HG03196 (cell line): ENCODE data around the gene BID.

Source experiments
- ATAC-seq: cut with Tn5 transposase; IDR thresholded peaks from one replicate; pipeline ENCODE4 v1.9.1; 2021; ENCODE audit not compliant: unreplicated experiment

Gene BID

GRCh38 chr22:17739196-17739975 is 34.9 kb downstream of the BID start:
- ATAC-seq = no peak

- ATAC-seq = no peak
Measured at GRCh38 chr22:17738386-17739128, 35.7 kb downstream of the BID start.

- ATAC-seq = no peak
Measured at GRCh38 chr22:17734187-17734586, 40.1 kb downstream of the BID start.

GRCh38 chr22:17733466-17733865 is 40.8 kb downstream of the BID start:
- no peak for ATAC-seq

- ATAC-seq = no peak
Measured at GRCh38 chr22:17732251-17732854, 41.9 kb downstream of the BID start.

GRCh38 chr22:17729561-17729960 is 44.7 kb downstream of the BID start:
- ATAC-seq = no peak

GRCh38 chr22:17728786-17729185 is 45.5 kb downstream of the BID start:
- ATAC-seq = no peak

- ATAC-seq = no peak
Measured at GRCh38 chr22:17726928-17727897, 47.1 kb downstream of the BID start.

GRCh38 chr22:17726006-17726927 is 48.0 kb downstream of the BID start:
- ATAC-seq = no peak

GRCh38 chr22:17725500-17725796 is 48.8 kb downstream of the BID start:
- no peak for ATAC-seq

- ATAC-seq = no peak
Measured at GRCh38 chr22:17724678-17725499, 49.4 kb downstream of the BID start.

- ATAC-seq = no peak
Measured at GRCh38 chr22:17724241-17724640, 50.0 kb downstream of the BID start.

GRCh38 chr22:17719911-17720310 is 54.4 kb downstream of the BID start:
- no peak for ATAC-seq

GRCh38 chr22:17717708-17718107 is 56.6 kb downstream of the BID start:
- no peak for ATAC-seq

- no peak for ATAC-seq
Measured at GRCh38 chr22:17716529-17716928, 57.7 kb downstream of the BID start.

- no peak for ATAC-seq
Measured at GRCh38 chr22:17712441-17712840, 61.8 kb downstream of the BID start.

GRCh38 chr22:17710023-17710422 is 64.2 kb downstream of the BID start:
- ATAC-seq = no peak

- ATAC-seq = no peak
Measured at GRCh38 chr22:17707526-17707925, 66.7 kb downstream of the BID start.

- ATAC-seq = no peak
Measured at GRCh38 chr22:17706947-17707346, 67.3 kb downstream of the BID start.
